ENCODE results near the gene ANKMY1.

Gene ANKMY1

GRCh38 chr2:240598311-240598911 lies 40.6 kb upstream of the ANKMY1 start:
- Histone ChIP-seq H3K4me2 (no peak overlapping the region), H3K27ac (no peak overlapping the region), H3K9ac (no peak overlapping the region), H3K79me2 (ENCODE audit: insufficient read depth, low read depth) (no peaks in the 10 kb centered on the region), H3K4me1 (ENCODE audit: low read depth, poor library complexity, severe bottlenecking) (no peaks in the 10 kb centered on the region), H3K27me3 (ENCODE audit: insufficient read depth, low read depth) (no peaks in the 10 kb centered on the region), H3K4me3 (IDR thresholded peaks at IDR 0.05; ENCODE audit: insufficient read depth, low read depth, low read length) (no peak overlapping the region), H2AFZ (ENCODE audit: low read depth) (no peak overlapping the region), H3K36me3 (ENCODE audit: insufficient read depth) (no peaks in the 10 kb centered on the region), H4K20me1 (ENCODE audit: insufficient read depth) (no peaks in the 10 kb centered on the region)
- TF ChIP-seq CTCF (conservative IDR thresholded peaks at IDR 0.05; ENCODE audit: low read depth, low read length) = no peak

GRCh38 chr2:240597419-240598181 lies 39.8 kb upstream of the ANKMY1 start:
- no peak overlapping the region for H3K4me3 ChIP-seq (IDR thresholded peaks at IDR 0.05; ENCODE audit: insufficient read depth, low read depth, low read length)

GRCh38 chr2:240597054-240597418 lies 39.2 kb upstream of the ANKMY1 start:
- H3K79me2 ChIP-seq (ENCODE audit: insufficient read depth, low read depth) = no peaks in the 10 kb centered on the region
- H3K27me3 ChIP-seq (ENCODE audit: insufficient read depth, low read depth) = no peaks in the 10 kb centered on the region
- H3K36me3 ChIP-seq (ENCODE audit: insufficient read depth) = no peaks in the 10 kb centered on the region
- H3K27ac ChIP-seq = no peak overlapping the region
- H4K20me1 ChIP-seq (ENCODE audit: insufficient read depth) = no peaks in the 10 kb centered on the region
- H3K4me1 ChIP-seq (ENCODE audit: low read depth, poor library complexity, severe bottlenecking) = no peaks in the 10 kb centered on the region
- no peak overlapping the region for H2AFZ ChIP-seq (ENCODE audit: low read depth)
- no peak overlapping the region for H3K4me3 ChIP-seq (IDR thresholded peaks at IDR 0.05; ENCODE audit: insufficient read depth, low read depth, low read length)
- TF ChIP-seq CTCF (conservative IDR thresholded peaks at IDR 0.05; ENCODE audit: low read depth, low read length) = no peak
- H3K4me2 ChIP-seq = no peak overlapping the region
- H3K9ac ChIP-seq = no peak overlapping the region

More at GRCh38 chr2:240597419-240598181, 39.8 kb upstream of the ANKMY1 start:
- Histone ChIP-seq H4K20me1 (ENCODE audit: insufficient read depth) (no peaks in the 10 kb centered on the region), H3K36me3 (ENCODE audit: insufficient read depth) (no peaks in the 10 kb centered on the region), H3K4me1 (ENCODE audit: low read depth, poor library complexity, severe bottlenecking) (no peaks in the 10 kb centered on the region), H3K27ac (no peak overlapping the region), H2AFZ (ENCODE audit: low read depth) (no peak overlapping the region), H3K79me2 (ENCODE audit: insufficient read depth, low read depth) (no peaks in the 10 kb centered on the region), H3K9ac (no peak overlapping the region), H3K4me2 (no peak overlapping the region), H3K27me3 (ENCODE audit: insufficient read depth, low read depth) (no peaks in the 10 kb centered on the region)
- TF ChIP-seq CTCF (conservative IDR thresholded peaks at IDR 0.05; ENCODE audit: low read depth, low read length) = no peak

- Histone ChIP-seq H3K4me1 (ENCODE audit: low read depth, poor library complexity, severe bottlenecking) (no peaks in the 10 kb centered on the region), H3K4me3 (IDR thresholded peaks at IDR 0.05; ENCODE audit: insufficient read depth, low read depth, low read length) (no peak overlapping the region), H3K4me2 (no peak overlapping the region), H3K27ac (no peak overlapping the region), H3K36me3 (ENCODE audit: insufficient read depth) (no peaks in the 10 kb centered on the region), H3K79me2 (ENCODE audit: insufficient read depth, low read depth) (no peaks in the 10 kb centered on the region), H4K20me1 (ENCODE audit: insufficient read depth) (no peaks in the 10 kb centered on the region), H2AFZ (ENCODE audit: low read depth) (no peak overlapping the region), H3K9ac (no peak overlapping the region), H3K27me3 (ENCODE audit: insufficient read depth, low read depth) (no peaks in the 10 kb centered on the region)
- no peak for TF ChIP-seq CTCF (conservative IDR thresholded peaks at IDR 0.05; ENCODE audit: low read depth, low read length)
Observed at GRCh38 chr2:240596491-240596931, 38.7 kb upstream of the ANKMY1 start.
